Astrocyte (in vitro differentiated cells and primary cell): ENCODE measurements around the gene THADA.

Source experiments
- EZH2 ChIP-seq: IDR thresholded peaks from 2 replicates; pipeline ENCODE4 v1.6.1; 2012; ENCODE audit warnings: mild to moderate bottlenecking, low read length, inconsistent platforms; ENCODE audit not compliant: insufficient read depth
- TF ChIP-seq, protein P1 (sequence below): IDR thresholded peaks from 2 replicates; pipeline ENCODE4 v1.5.1; 2011; ENCODE audit warnings: low read depth, mild to moderate bottlenecking, inconsistent platforms, low read length, moderate library complexity; ENCODE audit not compliant: insufficient read depth

DNA sequence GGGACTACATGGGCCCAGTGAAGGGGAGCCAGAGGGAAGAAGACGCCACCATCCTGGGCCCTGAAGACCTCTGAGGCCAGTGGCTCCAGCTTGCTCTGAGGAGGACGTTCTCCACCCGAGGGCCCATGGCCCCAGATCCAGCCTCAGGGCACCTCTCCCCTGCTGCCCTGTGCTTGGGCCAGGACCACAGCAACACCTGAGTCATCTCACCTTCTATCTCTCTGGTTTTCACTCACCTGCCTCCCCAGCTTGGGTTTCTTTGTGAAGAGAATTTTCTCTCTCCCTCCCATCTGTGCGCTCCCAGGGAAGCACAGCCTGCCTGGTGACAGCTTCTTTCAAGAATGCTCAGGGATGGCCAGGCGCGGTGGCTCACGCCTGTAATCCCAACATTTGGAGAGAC is 389.2 kb downstream of the THADA start:
- TF ChIP-seq, protein P1, sequence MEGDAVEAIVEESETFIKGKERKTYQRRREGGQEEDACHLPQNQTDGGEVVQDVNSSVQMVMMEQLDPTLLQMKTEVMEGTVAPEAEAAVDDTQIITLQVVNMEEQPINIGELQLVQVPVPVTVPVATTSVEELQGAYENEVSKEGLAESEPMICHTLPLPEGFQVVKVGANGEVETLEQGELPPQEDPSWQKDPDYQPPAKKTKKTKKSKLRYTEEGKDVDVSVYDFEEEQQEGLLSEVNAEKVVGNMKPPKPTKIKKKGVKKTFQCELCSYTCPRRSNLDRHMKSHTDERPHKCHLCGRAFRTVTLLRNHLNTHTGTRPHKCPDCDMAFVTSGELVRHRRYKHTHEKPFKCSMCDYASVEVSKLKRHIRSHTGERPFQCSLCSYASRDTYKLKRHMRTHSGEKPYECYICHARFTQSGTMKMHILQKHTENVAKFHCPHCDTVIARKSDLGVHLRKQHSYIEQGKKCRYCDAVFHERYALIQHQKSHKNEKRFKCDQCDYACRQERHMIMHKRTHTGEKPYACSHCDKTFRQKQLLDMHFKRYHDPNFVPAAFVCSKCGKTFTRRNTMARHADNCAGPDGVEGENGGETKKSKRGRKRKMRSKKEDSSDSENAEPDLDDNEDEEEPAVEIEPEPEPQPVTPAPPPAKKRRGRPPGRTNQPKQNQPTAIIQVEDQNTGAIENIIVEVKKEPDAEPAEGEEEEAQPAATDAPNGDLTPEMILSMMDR = no peak
- no peak for TF ChIP-seq EZH2
